SH-SY5Y (cell line): Measurements from ENCODE around the gene HTD2.

Experiments
- GATA2 ChIP-seq: IDR thresholded peaks from 2 replicates; pipeline ENCODE4 v1.6.1; 2011; ENCODE audit warnings: mild to moderate bottlenecking, low read depth, low read length
- GATA3 ChIP-seq: IDR thresholded peaks from 2 replicates; pipeline ENCODE4 v1.6.1; 2011; ENCODE audit warnings: low read depth, mild to moderate bottlenecking, low read length, moderate library complexity

DNA sequence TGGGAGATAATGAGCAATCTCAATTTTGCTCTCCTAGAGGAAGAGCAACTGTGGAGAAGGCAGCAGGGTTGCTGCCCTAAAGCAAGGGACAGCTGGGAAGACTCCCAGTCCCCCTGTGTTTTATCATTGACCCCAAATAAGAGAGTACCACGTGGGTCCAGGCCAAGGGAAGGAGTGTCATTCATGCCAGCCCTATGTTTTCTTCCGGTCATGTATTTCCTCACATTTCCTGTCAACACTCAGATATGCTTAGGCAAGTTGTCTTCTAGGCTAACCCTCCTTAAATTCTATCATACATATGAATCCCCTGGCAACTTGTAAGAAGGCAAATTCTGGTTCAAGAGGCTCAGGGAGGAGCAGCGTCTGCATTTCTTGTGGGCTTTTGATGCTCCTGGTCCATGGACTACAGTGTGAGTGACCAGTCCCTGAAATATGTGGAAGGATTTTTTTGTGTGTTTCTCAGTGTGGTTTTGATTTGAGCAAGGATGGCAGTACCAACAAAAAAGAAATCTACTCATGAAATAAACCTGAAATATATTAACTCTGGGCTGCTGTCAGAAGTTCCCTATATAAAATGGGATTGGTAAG, 32.2 kb upstream of the HTD2 start:
- TF ChIP-seq GATA3 (no peak), GATA2 (no peak)
